ENCODE data around the gene GRWD1. TPM values are rescaled to one million over a fixed set of nuclear protein-coding genes. Genes with fewer than 3 reads are reported as not detected.

GRWD1 gene
- total RNA-seq, 1 donor from 2014 or later: 41.4 TPM

GRCh38 chr19:48454150-48454730 is 8.5 kb downstream of the GRWD1 start:
- Mint-ChIP-seq H3K9me3 (ENCODE audit: unreplicated experiment) (no peaks in the 10 kb centered on the region), H3K4me1 (ENCODE audit: low read depth, unreplicated experiment) (no peaks in the 10 kb centered on the region), H3K27me3 (ENCODE audit: low read depth, unreplicated experiment) (no peaks in the 10 kb centered on the region), H3K27ac (ENCODE audit: unreplicated experiment) (peak overlapping the region; percentile 55), H3K4me3 (ENCODE audit: unreplicated experiment) (no peak overlapping the region), H3K36me3 (ENCODE audit: low read depth, unreplicated experiment) (peaks cover 10% of the 10 kb centered on the region)
- FAIRE-seq (no peak), DNase-seq (ENCODE audit: low read depth) (no peak)
- Histone ChIP-seq H2AFZ (ENCODE audit: low read depth, low read length) (no peak overlapping the region), H3K9me3 (ENCODE audit: insufficient read depth, low read depth, low read length) (no peaks in the 10 kb centered on the region), H3K79me2 (ENCODE audit: insufficient read depth, low read length) (peaks cover 23% of the 10 kb centered on the region), H3K27me3 (ENCODE audit: insufficient read depth, low read length) (no peaks in the 10 kb centered on the region), H3K9ac (ENCODE audit: low read length) (no peak overlapping the region), H3K4me1 (ENCODE audit: insufficient read depth, low read length) (no peaks in the 10 kb centered on the region), H4K20me1 (ENCODE audit: insufficient read depth, low read length) (peaks cover 47% of the 10 kb centered on the region), H3K4me2 (ENCODE audit: low read length) (no peak overlapping the region), H3K4me3 (ENCODE audit: insufficient read depth, low read depth, low read length) (no peak overlapping the region), H3K27ac (ENCODE audit: low read depth, low read length) (no peak overlapping the region), H3K36me3 (ENCODE audit: insufficient read depth, low read length) (peaks cover 28% of the 10 kb centered on the region)
- no peak for TF ChIP-seq EZH2 (IDR thresholded peaks at IDR 0.05; ENCODE audit: insufficient read depth, low read length)
- no peak for TF ChIP-seq CTCF (IDR thresholded peaks at IDR 0.05; ENCODE audit: insufficient read depth, low read depth, low read length)

- Histone ChIP-seq H3K4me1 (ENCODE audit: insufficient read depth, low read length) (no peaks in the 10 kb centered on the region), H4K20me1 (ENCODE audit: insufficient read depth, low read length) (peaks cover 47% of the 10 kb centered on the region), H2AFZ (ENCODE audit: low read depth, low read length) (no peak within 1 kb of the TSS), H3K79me2 (ENCODE audit: insufficient read depth, low read length) (peaks cover 23% of the 10 kb centered on the region), H3K27me3 (ENCODE audit: insufficient read depth, low read length) (no peaks in the 10 kb centered on the region), H3K27ac (ENCODE audit: low read depth, low read length) (no peak within 1 kb of the TSS), H3K4me3 (ENCODE audit: insufficient read depth, low read depth, low read length) (no peak within 1 kb of the TSS), H3K36me3 (ENCODE audit: insufficient read depth, low read length) (peaks cover 28% of the 10 kb centered on the region), H3K9me3 (ENCODE audit: insufficient read depth, low read depth, low read length) (no peaks in the 10 kb centered on the region), H3K9ac (ENCODE audit: low read length) (no peak within 1 kb of the TSS), H3K4me2 (ENCODE audit: low read length) (no peak within 1 kb of the TSS)
- TF ChIP-seq EZH2 (IDR thresholded peaks at IDR 0.05; ENCODE audit: insufficient read depth, low read length) (no peak), CTCF (IDR thresholded peaks at IDR 0.05; ENCODE audit: insufficient read depth, low read depth, low read length) (no peak)
- Mint-ChIP-seq H3K4me1 (ENCODE audit: low read depth, unreplicated experiment) (no peaks in the 10 kb centered on the region), H3K27ac (ENCODE audit: unreplicated experiment) (peak within 1 kb of the TSS; percentile 55), H3K4me3 (ENCODE audit: unreplicated experiment) (no peak within 1 kb of the TSS), H3K27me3 (ENCODE audit: low read depth, unreplicated experiment) (no peaks in the 10 kb centered on the region), H3K9me3 (ENCODE audit: unreplicated experiment) (no peaks in the 10 kb centered on the region), H3K36me3 (ENCODE audit: low read depth, unreplicated experiment) (peaks cover 11% of the 10 kb centered on the region)
- no peak for DNase-seq (ENCODE audit: low read depth)
- FAIRE-seq: no peak
Measured at GRCh38 chr19:48455171-48455907, 9.6 kb downstream of the GRWD1 start, which contains the start of gene KCNJ14. Gene KCNJ14 (plus strand): TSS chr19:48455574. CDS start chr19:48461725, 6,151 bp downstream.

All from astrocyte (in vitro differentiated cells and primary cell).